ENCODE measurements around the gene ELAVL2.

ELAVL2 gene

DNA sequence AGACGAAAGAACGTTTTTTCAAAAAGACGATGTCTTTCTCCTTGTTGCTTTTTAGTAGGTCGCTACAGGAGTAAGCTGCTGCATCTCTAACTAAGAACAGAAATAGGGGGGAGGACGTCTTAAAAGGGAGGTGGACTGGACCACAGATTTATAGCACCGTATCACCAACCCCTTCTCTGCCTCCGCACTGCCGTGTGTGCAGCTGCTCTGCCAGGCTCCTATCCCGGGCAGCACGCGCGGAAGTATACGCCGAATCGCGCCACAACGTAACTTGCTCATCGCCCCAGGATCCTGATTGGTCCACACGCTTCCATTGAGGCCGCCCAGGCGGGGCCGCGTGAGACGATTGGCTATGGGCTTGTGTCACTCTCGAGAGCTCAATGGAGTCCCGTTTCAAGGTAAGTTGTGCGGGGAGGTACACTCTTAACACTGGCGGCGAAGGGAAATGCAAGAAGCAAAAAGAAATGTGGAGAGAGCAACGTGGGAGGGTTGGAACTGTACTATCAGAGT is at the start of gene ELAVL2:
ELAVL2 (minus strand) TSS at position 121 of the 510 bp plus-strand sequence. CDS start 64,006 bp downstream, outside the sequence.
- DNase-seq (ENCODE audit: low spot score) = peak; percentile 83

DNA sequence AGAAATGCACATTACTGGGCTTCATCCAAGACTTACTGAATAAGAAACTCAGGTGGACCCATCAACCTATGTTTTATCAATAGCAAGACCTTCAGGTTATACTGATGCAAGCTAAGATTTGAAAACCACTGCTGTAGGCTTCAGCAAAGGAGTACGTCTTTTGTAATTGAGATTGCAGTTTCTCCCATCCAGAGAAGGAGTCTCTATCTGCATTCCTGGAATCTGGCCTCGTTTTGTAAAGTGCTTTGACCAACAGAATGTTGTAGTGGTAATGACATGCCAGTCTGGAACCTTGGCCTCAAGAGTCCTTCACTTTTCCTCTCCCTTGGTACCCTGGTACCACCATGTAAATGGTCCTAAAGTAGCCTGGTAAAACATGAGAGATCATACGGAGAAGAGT is 32.2 kb upstream of the ELAVL2 start:
- DNase-seq (ENCODE audit: low spot score) = no peak

DNA sequence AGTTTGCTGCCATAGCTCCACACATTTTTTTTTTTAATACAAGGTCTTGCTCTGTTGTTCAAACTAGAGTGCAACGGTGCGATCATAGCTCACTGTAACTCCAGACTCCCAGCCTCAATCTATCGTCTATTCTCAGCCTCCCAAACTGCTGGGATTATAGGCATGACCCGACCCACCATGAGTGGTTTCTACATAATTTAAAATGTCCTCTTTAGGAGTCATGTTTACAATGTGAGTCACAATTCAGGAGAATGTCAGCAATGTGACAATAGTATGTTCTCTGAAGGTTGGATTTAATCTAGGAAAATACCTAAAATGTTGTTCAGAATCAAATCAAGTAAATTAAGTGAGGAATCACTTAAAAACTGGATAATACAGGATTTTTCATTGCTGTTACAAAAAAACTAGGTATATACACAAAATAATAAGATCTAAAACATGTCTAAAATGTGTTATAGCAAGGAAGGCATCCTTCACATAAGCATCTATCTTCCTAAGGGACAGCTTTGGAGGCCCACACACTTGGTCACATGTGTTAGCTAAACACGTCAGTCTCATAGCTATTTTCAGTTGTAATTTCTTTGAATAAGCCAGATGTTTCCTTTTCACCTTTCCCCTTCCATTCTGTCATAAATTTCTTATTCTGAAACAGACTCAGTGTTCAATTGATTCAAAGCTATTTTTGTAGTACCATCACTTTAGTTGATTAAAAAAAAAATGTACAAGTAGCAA is 30.0 kb upstream of the ELAVL2 start:
- no peak for DNase-seq (ENCODE audit: low spot score)

DNA sequence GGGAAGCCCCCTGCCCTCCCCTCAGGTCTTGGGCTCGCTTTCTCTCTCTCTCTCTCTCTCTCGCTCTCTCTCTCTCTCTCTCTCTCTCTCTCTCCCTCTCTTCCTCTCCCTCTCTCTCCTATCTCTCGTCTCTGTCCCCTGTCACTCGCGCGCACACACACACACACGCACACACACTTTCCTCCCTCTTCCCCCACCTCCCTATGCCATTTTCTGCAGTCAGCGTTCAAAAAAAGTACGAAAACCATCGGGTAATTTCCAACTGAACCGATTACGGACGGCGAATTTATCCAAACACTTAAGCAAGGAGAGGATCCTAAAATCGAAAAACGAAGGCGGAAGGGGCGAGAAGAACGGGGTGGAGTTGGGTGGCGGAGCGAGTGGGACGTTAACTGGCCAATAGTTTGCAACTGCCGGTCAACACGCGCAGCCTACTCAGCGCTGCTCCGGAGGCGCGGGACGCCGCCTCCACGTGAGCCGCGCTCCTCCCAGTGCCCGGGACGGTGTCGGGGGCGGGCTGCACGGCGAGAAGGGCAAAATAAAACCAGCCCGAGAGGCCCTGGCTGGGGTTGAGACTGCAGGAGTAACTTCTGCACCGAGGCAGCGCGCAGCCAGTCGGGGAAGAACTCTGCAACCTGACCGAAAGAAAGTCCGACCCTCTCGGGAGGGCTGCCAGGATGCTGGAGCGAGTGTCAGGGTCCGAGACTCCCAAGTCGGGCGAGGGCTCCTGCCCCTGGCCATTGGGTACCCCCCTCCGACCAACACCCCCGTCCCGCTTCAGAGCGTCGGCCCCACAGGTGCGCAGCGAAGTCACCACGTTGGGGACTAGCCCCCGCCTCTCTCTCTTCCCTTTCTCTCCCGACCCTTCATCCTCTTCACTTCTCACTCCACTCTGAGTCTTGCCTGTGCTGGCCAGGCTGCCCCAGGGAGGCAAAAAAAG is 24.9 kb upstream of the ELAVL2 start:
- peak; percentile 70 for DNase-seq (ENCODE audit: low spot score)

DNA sequence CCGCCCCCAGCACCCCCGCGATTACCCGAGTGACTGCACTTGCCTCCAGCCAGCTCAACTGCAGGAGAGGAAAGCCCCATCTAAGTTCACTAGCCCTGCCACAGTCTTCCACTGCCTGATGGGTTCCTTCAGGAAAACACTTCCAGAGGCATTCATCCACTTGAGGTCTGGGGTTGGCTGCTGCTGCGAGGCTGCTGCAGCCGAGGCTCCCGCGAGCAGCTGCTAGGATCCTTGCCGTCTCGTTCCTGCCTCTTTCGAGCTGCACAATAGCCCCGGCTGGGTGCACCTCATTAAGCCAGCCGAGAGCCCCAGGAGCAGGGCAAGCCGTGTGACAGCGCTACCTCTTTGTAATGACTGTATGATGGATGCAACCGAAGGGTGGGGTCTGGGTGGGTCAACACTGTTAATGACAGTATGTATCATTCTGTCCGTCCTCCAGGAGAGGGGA is 24.2 kb upstream of the ELAVL2 start:
- peak; percentile 63 for DNase-seq (ENCODE audit: low spot score)

DNA sequence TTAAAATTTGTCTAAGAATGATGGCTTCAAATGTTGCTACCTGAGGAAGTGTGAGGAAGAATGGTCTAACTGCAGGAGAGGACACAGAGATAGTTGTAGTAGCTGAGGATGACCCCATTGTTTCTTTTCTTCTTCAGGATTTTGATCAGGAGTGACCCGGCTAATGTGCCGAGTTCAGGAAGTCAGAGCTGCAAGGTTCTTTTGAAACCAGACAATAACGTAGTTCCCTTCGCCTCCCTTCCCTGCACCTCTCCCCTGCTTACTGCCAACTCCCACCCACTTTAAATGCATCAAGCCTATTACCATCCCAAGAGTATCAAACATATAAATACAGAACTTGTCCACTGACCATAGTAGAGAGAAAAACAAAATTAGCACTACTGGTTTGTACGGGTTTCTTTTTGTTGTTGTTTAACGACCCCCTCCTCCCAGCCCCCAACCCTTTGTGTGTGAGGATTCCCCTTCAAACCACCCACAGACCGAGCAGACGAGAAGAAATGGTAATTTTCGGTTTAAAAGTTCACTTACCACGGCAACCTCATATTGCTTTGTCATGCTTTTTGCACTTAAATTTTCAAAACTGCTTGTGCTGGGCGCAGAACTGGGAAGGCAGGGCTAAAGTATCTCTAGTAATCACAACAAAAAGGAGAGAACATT is 23.5 kb upstream of the ELAVL2 start:
- no peak for DNase-seq (ENCODE audit: low spot score)

DNA sequence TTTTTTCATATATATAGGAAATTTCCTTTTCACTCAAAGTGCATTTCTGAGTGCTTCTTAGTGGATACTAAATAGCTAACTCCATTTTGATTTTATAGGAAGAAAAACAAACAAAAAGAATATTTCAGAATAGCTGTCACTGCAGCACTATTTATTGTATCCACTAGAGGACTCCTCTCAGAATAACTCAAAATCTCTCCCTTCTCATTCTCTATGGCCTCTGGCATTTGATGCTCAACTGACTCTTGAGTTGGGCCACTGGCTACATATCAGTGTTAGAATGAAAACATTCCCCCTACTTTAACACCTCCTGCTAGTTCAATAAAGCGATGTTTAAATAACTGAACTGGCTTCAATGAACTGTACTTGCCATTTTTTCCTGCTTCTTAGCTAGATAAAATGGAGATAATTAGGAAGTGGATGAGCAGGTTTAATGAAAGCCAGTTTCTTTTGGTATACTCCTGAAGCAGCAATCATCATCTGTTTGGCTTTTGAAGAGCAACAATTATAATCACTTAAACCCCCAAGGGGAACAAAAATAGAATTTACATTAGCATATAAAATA is 16.6 kb upstream of the ELAVL2 start:
- no peak for DNase-seq (ENCODE audit: low spot score)

DNA sequence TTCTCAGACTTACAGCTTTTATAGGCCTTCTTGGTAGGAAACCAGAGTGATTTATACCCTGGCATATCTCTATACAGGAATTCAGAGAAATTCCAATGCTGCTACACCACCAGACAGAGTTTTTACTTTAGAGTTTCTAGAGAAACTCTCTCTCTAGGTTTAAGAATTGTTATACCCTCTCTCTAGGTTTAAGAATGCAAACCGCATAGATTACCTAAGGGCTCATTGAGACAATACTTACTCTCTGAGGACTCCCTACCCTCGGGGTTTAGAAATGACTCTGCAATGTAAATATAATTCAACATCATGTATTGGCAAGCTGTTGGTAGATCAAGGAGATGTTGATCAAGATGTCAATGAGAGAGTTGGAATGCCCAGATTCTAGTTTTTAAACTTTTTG is 15.3 kb upstream of the ELAVL2 start:
- DNase-seq (ENCODE audit: low spot score) = no peak

DNA sequence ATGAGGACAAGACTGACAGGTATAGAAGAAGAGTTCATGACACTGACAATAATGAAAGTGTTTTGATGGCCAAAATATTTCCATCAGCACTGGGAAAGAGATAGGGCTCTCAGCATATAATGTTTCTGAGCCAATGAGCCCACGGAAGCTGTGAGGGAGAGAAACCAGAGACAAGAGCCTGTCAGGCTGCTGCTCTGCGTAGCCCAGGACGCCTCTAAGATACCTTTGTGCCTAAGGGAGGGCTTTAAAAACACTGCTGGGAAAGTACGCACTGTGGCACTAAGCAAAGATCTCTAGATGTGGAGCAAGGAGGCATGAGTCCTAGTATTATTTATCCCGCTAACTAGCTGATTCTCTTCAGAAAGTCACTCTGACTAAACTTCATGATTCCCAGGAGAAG is 11.0 kb upstream of the ELAVL2 start:
- no peak for DNase-seq (ENCODE audit: low spot score)

DNA sequence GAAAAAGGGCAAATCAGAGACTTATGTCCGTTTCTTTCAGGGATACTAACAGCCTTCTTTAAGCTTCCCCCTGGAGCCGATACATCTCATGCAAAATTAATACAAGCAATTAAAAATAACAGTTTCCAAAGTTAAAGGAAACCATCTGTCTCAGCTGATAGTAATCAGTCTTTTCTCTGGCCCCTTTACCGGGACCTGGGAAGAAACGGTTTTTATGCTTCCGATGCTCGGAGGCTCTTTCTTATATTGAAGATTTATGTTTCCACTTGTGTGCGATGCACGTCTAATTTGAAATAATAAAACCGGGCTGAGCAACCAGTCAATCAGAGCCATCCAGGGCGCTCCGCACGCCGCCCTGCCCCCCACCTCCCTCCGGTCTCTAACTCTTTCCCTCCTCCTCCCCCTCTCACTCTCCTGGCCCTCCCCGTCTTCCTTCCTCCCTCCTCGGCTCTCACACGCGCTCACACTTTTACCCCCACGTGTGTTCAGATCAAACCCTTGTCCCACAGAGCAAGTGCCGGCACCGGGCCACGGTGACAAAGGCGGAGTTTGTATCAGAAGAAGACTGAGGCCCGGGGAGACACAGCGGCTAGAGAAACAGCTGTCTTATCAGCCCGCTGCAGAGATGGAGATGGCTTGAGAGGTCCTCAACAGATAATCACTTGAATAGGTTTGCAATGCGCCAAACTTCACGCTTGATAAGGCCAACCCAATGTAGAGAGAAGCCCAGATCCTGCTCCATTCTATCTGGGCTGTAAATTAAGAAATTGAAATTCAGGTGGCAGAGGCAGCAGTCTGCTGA is 5.1 kb upstream of the ELAVL2 start:
- no peak for DNase-seq (ENCODE audit: low spot score)

DNA sequence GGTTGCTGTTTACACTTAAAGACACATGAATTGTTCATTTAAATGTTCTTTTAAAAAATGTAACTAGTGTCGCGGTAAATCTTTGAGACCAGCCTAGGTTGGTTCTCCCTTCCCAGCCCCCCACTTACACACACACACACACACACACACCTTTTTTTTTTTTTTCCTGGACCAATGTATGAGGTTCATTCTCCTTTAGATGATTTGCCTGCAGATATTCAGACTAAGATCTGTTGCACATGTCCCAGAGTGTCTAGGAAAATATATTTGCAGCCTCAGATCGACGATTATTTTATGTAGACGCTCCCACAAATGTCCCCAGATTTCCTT is 4.4 kb upstream of the ELAVL2 start:
- no peak for DNase-seq (ENCODE audit: low spot score)

DNA sequence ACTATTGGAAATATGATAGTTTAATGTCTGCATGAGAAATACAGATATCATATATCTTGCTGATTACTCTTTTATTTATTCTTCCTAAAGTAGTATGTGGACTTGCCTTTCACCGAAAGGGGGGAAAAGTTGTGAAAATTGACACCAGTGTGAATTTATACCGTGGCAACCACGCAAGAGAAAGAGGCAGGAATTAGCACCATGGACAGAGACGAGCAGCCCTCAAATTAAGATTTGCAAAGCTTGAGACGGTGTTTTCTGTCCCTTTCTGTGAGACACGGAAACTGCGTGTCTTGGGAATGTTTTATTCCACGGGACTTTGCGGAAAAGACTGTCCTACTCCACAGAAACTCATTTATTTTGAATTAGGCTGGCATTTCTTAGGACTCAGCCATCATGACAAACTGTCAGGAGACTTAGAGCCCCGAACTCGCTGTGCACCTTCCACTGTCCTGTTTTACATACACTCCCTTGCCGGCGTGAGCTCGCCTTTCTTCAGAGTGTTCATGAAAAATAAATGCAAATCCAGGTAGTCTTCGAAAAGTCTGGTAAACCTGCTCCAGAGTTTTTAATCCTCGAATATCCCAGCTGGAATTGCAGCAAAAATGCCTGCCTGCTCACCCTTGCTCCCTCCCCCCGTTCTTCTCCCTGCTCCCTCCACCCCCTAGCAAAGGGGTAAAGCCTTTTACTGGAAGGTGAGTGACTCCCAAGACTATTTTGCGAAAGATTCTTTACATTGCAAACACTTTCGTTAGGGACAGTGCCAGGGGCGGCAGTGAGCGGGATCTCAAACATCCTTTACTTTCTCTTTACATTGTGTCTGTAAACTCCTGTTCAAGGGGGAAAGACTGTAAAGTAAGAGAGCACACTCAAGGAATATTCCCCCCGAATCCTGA is 3.8 kb upstream of the ELAVL2 start:
- DNase-seq (ENCODE audit: low spot score) = no peak

DNA sequence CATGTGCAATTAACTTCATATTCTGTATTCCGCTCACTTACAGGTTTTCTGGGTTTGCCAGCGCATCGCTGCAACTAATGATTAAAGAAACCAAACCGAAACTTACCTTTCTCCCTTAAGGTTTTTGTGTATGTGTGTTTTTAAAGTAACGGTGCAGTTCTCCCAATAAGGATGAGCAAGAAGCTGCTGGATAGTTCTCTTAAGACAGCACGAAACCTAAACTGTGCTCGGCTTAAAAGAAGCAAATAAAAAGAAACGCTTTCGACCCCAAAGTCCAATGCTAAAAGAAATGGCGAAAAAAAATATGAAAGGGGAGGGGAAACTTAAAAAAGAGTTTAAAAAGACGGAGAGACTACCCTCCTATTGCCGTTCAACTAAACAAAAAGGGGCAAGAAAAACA is 340 bp downstream of the ELAVL2 start:
- no peak for DNase-seq (ENCODE audit: low spot score)

DNA sequence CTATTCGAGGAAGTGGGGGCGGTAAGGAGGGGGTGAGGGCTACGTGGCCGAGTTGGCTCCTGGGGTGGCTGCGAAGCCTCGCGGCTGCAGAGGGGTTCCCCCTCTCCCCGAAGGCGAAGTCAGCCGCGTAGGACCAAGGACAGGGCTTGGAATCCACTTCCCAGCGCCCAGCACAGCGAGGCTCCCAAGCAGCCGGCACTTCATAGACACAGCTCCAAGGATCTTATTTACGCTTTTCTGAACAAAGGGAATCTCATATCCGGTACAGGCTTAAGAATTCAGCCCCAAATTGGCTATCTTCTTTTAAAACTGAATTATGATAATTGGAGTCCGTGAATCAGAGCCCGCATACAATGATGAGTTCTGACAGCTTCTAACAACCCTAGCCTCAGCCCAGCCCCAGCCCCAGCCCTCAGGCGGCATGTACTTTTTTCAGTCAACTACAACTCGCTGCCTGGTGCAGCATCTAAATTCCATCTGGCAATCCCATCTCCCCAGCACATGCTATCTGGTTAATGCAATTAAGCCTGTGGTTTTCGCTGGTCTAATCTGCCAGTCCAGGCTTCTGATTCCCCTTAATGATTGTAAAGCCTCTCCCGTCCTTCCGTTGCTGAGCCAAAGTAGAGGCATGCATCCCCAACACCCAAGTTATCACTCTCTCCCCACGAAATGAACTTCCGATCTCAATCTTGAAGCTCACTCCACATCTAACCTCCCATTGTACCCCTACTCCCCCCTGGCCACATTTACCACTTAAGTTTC is 1.0 kb downstream of the ELAVL2 start:
- DNase-seq (ENCODE audit: low spot score) = peak; percentile 29

DNA sequence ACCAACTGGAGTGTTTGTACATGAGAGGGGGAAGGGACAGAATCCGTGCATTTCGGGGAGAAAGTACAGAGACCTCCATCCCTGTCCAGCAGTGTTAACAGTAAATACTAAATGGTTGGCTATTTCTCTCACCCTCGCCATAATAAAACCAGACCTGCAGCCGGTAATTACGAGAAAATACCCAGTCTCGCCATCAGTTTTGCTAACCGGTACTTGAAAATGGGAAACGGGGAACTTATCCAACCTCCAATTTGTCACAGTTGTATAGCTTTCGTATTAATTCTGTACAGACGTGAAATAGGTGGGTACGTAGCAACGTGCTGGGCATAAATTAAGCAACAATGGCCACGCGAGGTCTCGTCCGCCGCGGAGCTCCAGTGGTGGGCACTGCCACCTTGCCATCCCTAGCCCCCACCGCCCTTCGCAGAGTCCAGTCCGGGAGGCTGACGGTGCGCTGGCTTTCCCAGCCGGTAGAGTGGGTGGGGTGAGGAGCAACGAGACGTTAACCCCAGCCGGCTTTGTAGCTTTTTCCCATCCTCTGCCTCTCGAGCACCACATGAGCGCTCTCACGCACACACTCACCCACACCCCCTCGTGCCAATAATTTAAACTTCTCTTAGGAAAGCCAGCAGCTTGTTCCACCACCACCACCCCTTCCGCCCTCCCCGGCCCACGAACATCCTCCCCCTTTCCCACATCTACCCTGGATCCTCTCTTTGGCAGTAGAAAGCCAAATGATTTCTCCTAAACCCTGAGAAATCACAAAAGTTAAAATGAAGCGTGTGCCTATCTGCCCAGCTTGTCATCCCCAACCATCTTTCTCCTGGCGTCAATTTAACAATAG is 1.8 kb downstream of the ELAVL2 start:
- DNase-seq (ENCODE audit: low spot score) = no peak

DNA sequence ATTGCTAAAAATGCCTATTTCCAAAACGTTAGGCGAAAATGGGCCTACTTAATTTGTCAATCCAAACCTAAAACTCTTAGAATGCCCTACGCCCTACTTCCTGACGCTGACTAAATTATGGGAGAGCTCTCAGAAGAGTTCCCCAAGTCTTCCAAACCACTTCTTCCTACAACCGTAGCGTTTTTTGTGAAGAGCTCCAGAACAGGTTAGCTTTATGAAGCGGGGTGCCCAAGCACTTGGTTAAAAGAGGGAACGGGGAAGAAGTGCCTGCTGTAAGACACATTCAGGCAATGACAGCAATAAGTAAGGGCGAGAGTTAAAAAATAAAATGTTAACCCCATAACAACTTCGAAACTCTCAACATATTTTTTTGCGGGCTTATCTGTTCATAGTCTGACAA is 2.8 kb downstream of the ELAVL2 start:
- no peak for DNase-seq (ENCODE audit: low spot score)

DNA sequence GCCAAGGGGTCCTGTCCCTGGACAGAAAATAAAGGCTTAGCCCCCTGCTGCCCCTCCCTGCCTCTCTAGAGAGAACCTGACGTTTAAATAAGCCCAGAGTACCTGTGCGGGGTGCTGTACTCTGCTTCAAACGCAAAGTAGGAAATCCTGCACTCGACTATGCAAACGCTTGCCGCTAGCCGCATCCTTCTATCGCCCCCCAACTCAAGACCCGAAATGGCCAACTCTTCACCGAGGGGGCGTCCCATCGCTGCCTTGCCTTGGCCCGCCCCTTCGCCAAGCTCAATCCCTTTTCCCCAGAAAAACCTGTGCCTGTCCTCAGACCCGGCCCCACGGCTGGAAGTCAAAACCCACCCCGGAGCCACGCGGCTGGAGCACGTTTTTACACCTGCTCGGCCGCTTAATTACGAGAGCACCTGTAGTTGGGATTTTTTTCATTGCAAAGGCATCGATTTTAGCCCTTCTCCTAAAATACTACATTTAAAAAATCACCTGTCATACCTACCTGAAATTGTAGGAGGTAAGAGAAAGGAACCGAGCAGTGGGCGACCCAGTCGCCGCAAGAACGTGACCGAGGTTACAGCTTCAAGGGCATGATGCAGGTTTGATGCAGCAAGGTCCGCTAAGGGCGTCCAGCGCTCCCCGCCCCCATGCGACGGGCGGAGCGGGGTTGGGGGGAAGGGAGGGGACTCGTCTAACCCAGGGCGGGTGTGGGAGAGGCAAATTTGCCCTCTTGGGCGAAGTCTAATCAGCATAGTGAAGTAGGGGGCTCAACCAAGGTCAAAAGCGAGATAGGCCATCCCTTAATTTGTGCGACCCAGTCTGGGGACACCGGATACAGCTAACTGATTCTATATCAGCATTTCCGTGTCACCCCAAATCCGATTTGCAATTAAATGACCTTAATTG is 3.5 kb downstream of the ELAVL2 start:
- DNase-seq (ENCODE audit: low spot score) = no peak

Measured in iPS-NIHi11 (cell line).